GM12875 (cell line): ENCODE data around the gene ECHS1.
A peak's percentile ranks its signal among the peaks of the same experiment; 100 is the strongest.

Experiments used
- H3K4me3 ChIP-seq: one replicate; pipeline ENCODE4 v1.5.1; 2011; ENCODE audit warnings: low read depth, low read length, control low read depth
- TF ChIP-seq, protein P1 (sequence below): IDR thresholded peaks from 2 replicates; pipeline ENCODE4 v1.5.1; 2011; ENCODE audit warnings: low read depth, mild to moderate bottlenecking, control low read depth, inconsistent platforms, low read length, moderate library complexity, borderline replicate concordance; ENCODE audit not compliant: insufficient read depth

Gene ECHS1

DNA sequence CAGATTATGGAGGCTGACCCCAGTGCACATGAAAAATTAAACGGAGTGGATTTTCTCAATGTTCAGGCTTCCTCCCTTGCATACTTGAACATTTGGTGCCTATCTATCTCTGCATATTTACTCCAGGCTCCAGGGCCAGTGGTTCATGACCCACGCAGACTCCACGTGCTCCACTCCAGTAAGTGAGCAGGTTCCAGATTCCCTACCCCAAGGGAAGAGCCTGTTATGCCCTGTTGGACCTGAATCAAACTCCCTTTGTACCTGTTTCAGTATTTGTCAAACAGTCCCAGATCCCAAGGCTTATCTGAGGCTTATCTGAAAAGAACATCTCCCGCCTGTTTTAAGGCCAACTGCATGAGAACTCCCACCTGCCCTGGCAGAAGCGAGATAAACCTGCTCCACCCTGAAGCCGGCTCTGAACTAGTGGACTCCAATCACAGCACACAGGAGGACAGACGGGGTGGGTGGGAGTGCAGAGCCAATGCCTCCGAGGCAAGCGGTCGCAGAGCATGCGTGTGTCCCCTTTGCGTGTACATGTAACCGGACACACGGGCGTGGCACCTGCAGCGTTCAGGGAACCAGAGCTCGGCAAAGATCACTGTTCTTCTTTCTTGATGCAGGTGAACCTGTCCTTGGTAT lies 13.1 kb downstream of the ECHS1 start:
- no peak overlapping the region for H3K4me3 ChIP-seq
- TF ChIP-seq, protein P1, sequence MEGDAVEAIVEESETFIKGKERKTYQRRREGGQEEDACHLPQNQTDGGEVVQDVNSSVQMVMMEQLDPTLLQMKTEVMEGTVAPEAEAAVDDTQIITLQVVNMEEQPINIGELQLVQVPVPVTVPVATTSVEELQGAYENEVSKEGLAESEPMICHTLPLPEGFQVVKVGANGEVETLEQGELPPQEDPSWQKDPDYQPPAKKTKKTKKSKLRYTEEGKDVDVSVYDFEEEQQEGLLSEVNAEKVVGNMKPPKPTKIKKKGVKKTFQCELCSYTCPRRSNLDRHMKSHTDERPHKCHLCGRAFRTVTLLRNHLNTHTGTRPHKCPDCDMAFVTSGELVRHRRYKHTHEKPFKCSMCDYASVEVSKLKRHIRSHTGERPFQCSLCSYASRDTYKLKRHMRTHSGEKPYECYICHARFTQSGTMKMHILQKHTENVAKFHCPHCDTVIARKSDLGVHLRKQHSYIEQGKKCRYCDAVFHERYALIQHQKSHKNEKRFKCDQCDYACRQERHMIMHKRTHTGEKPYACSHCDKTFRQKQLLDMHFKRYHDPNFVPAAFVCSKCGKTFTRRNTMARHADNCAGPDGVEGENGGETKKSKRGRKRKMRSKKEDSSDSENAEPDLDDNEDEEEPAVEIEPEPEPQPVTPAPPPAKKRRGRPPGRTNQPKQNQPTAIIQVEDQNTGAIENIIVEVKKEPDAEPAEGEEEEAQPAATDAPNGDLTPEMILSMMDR: no peak

DNA sequence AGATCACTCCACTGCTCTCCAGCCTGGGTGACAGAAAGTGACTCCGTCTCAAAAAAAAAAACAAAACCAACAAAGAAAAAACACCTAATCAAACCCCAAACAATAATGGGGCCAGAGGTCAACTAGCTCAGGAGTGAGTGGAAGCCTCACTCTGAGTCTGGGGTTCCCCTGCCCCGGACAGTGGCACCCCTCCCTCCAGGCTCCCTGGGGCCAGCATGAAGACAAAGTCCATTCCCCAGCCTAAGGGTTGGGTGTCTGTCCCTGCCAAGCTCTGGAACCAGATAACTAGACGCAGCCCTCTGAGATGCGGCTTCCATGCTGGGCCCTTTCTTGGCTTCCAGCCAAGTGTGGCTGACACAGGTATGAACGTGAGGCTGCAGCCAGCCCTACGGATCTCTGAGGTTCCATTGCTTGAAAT lies 13.6 kb downstream of the ECHS1 start:
- TF ChIP-seq, protein P1: no peak
- no peak overlapping the region for H3K4me3 ChIP-seq

DNA sequence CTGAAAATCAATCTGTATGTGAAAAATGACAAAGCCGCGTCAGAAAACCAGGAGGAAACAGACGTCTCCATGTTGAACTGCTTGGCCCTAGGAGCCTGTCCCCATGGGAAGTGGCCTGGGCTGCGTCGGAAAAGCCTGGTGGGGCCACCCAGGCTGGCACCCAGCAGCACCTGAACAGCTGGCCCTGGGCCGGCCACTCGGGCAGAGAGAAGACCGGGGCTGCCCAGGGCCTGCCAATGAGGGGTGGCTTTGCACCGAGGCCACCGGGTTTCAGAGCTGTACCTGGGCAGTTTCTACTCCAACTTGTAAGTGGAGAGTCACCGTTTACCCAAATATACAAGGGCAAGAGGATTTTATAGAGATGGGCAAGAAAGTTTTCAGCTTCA lies 14.2 kb downstream of the ECHS1 start:
- TF ChIP-seq, protein P1: no peak
- H3K4me3 ChIP-seq: no peak overlapping the region

DNA sequence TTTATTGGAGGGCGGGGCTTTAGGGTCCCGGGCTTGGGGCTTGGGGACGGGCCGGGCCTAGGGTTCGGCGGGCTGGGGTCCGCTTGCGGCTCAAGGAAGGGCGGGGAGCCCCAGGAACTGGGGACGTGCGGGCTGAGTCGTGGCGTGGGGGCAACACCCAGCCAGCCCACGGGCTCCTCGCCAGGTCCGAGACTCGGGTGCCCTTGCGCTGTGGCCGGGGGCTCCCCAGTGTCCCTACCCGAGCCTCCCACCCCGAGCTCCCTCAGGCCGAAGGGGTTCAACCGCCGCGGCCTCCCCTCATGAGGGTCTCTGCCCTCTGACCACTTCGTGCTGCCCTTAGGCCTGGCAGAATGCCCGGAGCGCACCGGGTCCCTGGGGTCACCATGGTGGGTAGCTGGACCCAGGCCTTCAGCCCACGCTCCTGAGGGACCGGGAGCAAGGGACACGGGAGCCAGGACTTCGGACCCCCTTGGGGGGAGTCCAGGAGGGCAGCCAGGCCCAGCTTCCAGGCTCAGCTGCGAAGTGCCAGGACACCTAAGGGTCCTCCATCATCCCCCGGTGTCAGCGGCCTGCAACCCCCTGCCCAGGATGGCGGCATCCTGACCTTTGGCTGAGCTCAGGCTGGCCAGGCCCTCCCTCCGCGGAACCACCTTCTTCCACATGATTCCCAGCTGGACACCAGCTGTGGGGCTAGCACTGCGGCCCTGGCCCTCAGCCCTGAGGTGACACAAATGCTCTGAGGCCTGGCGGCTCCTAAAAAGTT lies 14.8 kb downstream of the ECHS1 start:
- no peak overlapping the region for H3K4me3 ChIP-seq

DNA sequence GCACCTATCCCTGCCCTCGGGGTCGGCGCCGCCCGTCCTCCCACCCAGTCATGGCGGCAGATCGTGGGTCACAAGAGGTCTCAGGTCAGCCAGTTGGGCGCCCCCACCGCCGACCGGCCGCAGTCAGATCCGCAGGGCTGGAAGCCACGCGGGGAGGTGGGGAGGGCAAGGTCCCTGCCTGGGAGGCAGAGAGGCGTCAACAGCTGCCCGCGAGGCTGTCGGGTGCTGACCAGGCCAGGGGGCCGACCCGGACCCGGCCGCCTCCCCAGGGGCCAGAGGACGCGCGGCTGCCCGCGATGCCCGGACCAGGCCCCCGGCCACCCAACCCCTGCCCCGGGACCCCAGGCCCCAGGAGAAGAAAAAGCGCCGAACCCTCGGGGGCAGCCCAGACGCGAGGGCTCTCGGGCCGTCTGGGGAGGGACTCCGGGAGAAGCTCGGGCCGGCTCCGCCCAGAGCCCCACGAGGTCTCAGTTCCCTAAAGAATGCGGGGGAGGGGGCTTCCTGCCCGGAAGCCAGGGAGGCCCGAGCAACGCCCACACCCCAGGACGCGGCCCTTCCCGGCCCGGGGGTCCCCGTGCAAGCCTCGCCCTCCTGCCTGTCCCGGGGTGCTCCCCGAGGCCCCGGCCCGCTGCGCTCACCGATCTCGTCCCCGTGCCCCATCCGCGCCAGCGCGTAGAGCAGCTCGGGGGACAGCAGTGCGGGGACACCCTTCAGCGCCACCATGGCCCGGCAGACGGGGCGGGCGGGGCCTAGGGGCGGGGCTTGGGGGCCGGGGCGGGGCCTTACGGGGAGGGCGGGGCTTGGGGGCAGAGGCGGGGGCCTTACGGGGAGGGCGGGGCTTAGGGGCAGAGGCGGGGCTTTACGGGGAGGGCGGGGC lies 15.6 kb downstream of the ECHS1 start, which contains the start of gene FUOM:
TSS of gene FUOM (minus strand) at position 735 of the 877 bp plus-strand sequence. CDS start at position 723, 12 bp downstream.
- TF ChIP-seq, protein P1: no peak
- H3K4me3 ChIP-seq: peak within 1 kb of the TSS; percentile 73

More for the DNA sequence above, 14.8 kb downstream of the ECHS1 start:
- TF ChIP-seq, protein P1: no peak

DNA sequence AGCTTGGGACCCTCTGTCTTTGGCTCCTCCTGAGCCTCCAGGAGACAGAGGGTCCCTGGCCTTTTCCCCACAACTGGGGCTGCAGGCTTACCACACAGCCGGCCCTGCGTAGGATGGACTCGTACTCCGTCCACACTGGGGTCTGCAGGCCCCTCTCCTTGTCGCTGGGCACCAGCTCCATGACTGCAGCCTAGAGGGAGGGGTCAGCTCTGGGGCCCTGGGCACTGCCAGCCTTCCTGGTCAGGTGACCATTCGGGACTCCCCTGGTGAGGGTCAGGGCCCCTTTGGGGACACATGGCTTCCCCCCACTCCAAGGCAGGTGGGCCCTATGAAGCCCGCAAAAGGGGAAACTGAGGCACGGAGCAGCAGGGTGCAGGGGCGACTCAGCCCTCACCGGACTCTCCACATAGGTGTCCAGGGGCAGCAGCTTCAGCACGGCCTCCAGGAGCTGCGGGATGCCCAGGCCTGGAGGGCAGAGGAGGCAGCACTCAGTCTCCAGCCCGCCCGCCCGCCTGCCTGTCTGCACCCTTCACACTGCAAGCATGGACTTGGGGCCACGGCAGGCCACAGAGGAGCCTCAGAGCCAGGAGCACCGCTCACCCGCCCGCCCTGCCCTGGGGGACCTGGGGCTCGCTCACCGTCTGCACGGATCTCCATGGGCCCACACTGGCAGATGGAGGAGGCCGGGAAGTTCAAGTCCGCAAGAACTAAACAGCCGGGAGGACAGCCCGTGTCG lies 16.4 kb downstream of the ECHS1 start:
- peak overlapping the region; percentile 73 for H3K4me3 ChIP-seq
- TF ChIP-seq, protein P1: no peak
